Vagina (tissue), 2 donors: ENCODE data around the gene TMEM176A.

Experiments
- CTCF ChIP-seq, 3 experiments: fragments of 450-650 bp in 2 of 3; fragments of 200-600 bp in 1 of 3; sonication (generic) in 1 of 3; IDR thresholded peaks; one replicate each; pipeline ENCODE4 v1.5.1; 2017 to 2019; ENCODE audit warnings: antibody characterized with exemption in 3 of 3, mild to moderate bottlenecking in 2 of 3, moderate library complexity in 2 of 3
- POLR2A ChIP-seq, 2 donors: fragments of 450-650 bp; IDR thresholded peaks; one replicate each; pipeline ENCODE4 v1.6.1; 2017; ENCODE audit warnings: antibody characterized with exemption in 2 of 2, mild to moderate bottlenecking in 2 of 2, moderate library complexity in 2 of 2
- POLR2AphosphoS5 ChIP-seq, 2 donors: sonication (generic); formaldehyde crosslinking; IDR thresholded peaks; one replicate each; pipeline ENCODE4 v1.9.0; 2017; ENCODE audit warnings: antibody characterized with exemption in 2 of 2, mild to moderate bottlenecking in 2 of 2, low read depth in 1 of 2; ENCODE audit not compliant: insufficient read depth in 1 of 2

GRCh38 chr7:150791304-150791703 lies 9.3 kb upstream of the TMEM176A start:
- TF ChIP-seq POLR2A (IDR thresholded peaks at IDR 0.05): no peak
- no peak for TF ChIP-seq POLR2AphosphoS5 (IDR thresholded peaks at IDR 0.05; ENCODE audit: insufficient read depth in 1 of 2, low read depth in 1 of 2)
- no peak for TF ChIP-seq CTCF (IDR thresholded peaks at IDR 0.05)
